Measurements from ENCODE around the gene LRRFIP1. TPM values are rescaled to one million over a fixed set of nuclear protein-coding genes. Genes with fewer than 3 reads are reported as not detected.
A peak's percentile ranks its signal among the peaks of the same experiment; 100 is the strongest.

The LRRFIP1 gene
- total and polyA plus RNA-seq, 10 donors, result 40.4 to 164 (median 124) TPM

DNA sequence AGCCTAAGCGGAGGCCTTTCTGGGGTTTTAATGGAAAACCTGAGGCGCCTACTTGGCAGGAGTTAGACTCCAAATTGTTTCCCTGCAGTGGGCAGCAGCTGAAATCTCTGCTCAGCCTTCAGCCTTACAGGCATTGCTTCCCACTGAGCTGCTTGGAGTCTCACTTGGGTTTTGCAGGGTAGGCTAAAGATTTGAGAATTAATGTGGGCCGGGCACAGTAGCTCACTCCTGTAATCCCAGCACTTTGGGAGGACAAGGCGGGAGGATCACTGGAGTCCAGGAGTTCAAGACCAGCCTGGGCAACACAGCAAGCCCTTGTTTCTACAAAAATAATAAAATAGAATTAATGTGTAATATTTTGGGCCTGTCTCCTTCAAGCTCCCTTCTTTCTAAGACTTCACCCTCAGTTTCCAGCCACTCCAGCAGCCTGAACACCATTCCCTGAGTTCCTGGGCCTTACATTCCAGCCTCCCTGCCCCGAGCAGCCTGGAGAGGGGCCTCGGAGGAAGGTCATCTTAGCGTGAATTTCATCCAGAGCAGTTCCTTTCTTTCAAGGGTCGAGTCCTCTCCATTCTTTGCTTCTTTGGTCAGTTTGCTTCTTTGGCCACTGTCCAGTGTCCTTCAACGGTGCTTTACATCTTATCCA, 27.8 kb upstream of the LRRFIP1 start:
- Histone ChIP-seq H3K36me3 (no peaks in the 10 kb centered on the region), H3K4me3 (no peak overlapping the region), H3K4me1 (peaks cover 6 to 29% (median 17%) of the 10 kb centered on the region in 6 donors), H3K9me3 (no peaks in the 10 kb centered on the region), H3K27ac (peak overlapping the region in 6 of 8 donors; percentile 2 to 74 (median 59)), H3K27me3 (replicated peaks in 1 of 7) (no peaks in the 10 kb centered on the region)
- no peak for DNase-seq
- no peak for TF ChIP-seq POLR2AphosphoS5 (IDR thresholded peaks at IDR 0.05)
- TF ChIP-seq POLR2A (IDR thresholded peaks at IDR 0.05), result no peak
- no peak for TF ChIP-seq CTCF (IDR thresholded peaks at IDR 0.05 in 8 of 11, conservative IDR thresholded peaks at IDR 0.05 in 3 of 11)
- WGBS, 5 donors, result 77 to 90% (median 82%) methylated on average over 9 of the region's 9 CpGs
- intact Hi-C loops (cut with DNase I; ENCODE audit: low total_unique reads), result no loop called here

DNA sequence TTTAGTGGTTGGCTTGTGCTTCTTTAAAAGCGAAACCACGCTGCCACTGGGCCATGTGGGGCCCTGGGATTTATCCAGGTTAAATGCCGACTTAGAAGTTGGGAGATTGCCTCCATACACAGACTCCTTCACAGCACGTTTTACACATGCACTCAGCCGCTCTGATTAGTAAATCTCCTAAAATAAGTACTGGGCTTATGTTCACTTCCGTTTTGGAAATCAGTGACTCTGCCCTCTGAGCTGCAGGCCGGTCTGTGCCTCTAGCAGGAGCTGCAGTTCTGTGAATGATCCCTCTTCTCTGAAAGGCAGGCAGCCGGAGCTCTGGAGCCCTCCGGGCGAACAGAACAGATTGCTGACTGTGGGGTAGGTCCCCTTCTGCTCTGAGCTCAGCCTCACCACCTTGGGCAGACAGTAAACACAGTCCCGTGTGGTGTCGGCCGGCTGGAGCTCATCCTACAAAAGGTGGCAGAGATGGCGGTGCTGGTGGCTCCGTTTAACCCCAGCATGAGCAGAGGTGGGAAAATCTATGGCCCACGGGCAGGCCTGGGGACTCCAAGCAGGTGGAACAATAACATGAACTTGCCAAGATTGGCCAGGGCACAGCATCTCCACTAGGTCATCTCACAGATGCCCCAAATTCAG, 27.1 kb upstream of the LRRFIP1 start:
- intact Hi-C loops (cut with DNase I; ENCODE audit: low total_unique reads), result no loop called here
- H3K4me3 ChIP-seq, result no peak overlapping the region
- peak overlapping the region in 7 of 8 donors; percentile 2 to 74 (median 58) for H3K27ac ChIP-seq
- no peaks in the 10 kb centered on the region for H3K27me3 ChIP-seq (replicated peaks in 1 of 7)
- WGBS, 5 donors, result 71 to 80% (median 74%) methylated on average over 11 to 16 of the region's 16 CpGs
- H3K36me3 ChIP-seq, result no peaks in the 10 kb centered on the region
- TF ChIP-seq POLR2AphosphoS5 (IDR thresholded peaks at IDR 0.05) (peak in 1 of 3 donors; percentile 13), CTCF (IDR thresholded peaks at IDR 0.05 in 8 of 11, conservative IDR thresholded peaks at IDR 0.05 in 3 of 11) (no peak), POLR2A (IDR thresholded peaks at IDR 0.05) (no peak)
- H3K9me3 ChIP-seq, result no peaks in the 10 kb centered on the region
- peaks cover 6 to 34% (median 17%) of the 10 kb centered on the region in 6 donors for H3K4me1 ChIP-seq
- no peak for DNase-seq

DNA sequence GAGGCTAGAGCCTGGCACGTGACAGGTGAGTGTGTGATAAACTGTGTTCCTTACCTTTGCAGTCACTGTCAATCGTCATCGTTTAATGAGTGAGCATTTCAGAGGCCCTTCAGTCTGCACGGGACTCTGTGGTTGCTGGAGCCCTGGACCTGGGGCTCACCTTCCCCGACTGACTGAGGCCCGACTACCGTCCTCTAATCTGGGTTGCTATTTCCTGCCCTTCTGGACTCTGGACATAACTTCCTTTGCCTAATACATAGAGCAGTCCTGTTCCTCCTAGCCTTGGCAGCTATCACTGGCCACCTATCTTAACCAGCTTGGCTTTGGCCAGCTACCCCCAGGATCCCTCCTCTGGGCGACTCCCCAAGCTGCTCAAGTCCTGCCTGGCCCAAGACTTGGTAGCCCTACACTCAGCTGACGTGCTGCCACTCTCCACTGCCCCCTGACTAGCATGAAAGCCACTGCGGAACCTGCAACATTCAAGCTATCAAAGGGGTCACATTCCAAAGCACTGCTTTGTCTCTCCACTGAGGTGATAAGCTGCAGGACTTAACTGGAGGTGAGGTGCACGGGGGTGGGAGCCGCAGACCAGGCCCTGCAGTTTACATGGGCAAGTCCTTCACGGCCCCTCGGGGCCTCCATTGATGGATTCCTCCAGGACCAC, 25.8 kb upstream of the LRRFIP1 start:
- H3K9me3 ChIP-seq, result no peaks in the 10 kb centered on the region
- H3K4me3 ChIP-seq, result no peak overlapping the region
- peak overlapping the region in 1 of 8 donors; percentile 74 for H3K27ac ChIP-seq
- no peak for TF ChIP-seq CTCF (IDR thresholded peaks at IDR 0.05 in 8 of 11, conservative IDR thresholded peaks at IDR 0.05 in 3 of 11)
- no peaks in the 10 kb centered on the region for H3K36me3 ChIP-seq
- intact Hi-C loops (cut with DNase I; ENCODE audit: low total_unique reads), result no loop called here
- H3K4me1 ChIP-seq, result peaks cover 6 to 34% (median 17%) of the 10 kb centered on the region in 6 donors
- WGBS, 5 donors, result 85 to 92% (median 89%) methylated on average over 14 of the region's 14 CpGs
- no peak for DNase-seq
- no peaks in the 10 kb centered on the region for H3K27me3 ChIP-seq (replicated peaks in 1 of 7)

DNA sequence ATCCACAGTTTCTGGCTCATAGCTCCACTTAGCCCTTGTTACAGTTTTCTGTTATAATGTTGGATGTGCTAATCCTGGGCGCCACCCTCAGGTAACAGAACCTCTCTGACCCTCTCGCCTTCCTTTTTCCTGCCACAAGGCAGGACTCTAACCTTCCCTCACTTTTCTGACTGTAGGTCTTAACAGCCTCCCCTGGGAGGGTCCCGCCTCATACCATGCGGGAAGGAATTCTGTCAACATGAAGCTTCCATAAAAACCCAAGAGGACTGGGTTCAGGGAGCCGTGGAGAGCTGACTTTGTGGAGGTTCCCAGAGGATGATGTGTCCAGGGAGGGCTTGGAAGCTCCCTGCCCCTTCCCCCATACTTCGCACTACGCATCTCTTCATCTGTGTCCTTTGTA, 25.0 kb upstream of the LRRFIP1 start:
- no peak for DNase-seq
- Histone ChIP-seq H3K36me3 (no peaks in the 10 kb centered on the region), H3K9me3 (no peaks in the 10 kb centered on the region), H3K27me3 (replicated peaks in 1 of 7) (no peaks in the 10 kb centered on the region), H3K4me1 (peaks cover 6 to 34% (median 17%) of the 10 kb centered on the region in 6 donors), H3K4me3 (no peak overlapping the region), H3K27ac (peak overlapping the region in 1 of 8 donors; percentile 86)
- intact Hi-C loops (cut with DNase I; ENCODE audit: low total_unique reads), result no loop called here
- 88 to 95% (median 92%) methylated on average over 7 of the region's 7 CpGs for WGBS, 5 donors
- TF ChIP-seq POLR2A (IDR thresholded peaks at IDR 0.05) (no peak), CTCF (IDR thresholded peaks at IDR 0.05 in 8 of 11, conservative IDR thresholded peaks at IDR 0.05 in 3 of 11) (no peak), POLR2AphosphoS5 (IDR thresholded peaks at IDR 0.05) (no peak)

Data from spleen (tissue), 11 donors.